Mononuclear cell (primary cell): ENCODE data around the gene XBP1. TPM values are rescaled to one million over a fixed set of nuclear protein-coding genes. Genes with fewer than 3 reads are reported as not detected.

Experiments
- H3K27me3 ChIP-seq: 2 replicates; pipeline ENCODE4 v1.6.0; 2011; ENCODE audit warnings: low read length, control low read depth; ENCODE audit not compliant: insufficient read depth
- H3K4me1 ChIP-seq: 2 replicates; pipeline ENCODE4 v1.5.1; 2011; ENCODE audit warnings: mild to moderate bottlenecking, low read length, control low read depth; ENCODE audit not compliant: insufficient read depth
- H3K4me3 ChIP-seq: 2 replicates; pipeline ENCODE4 v1.5.1; 2011; ENCODE audit warnings: mild to moderate bottlenecking, low read length, moderate library complexity
- H3K9me3 ChIP-seq: 2 replicates; pipeline ENCODE4 v1.5.1; 2011; ENCODE audit warnings: low read depth, mild to moderate bottlenecking, control low read depth, low read length
- total RNA-seq: library from RNA; depleted of rRNA; stranded (reverse); fragments of >200 nt; gene quantifications from one replicate; pipeline ENCODE4 v1.2.3, GENCODE V29; 2012

The XBP1 gene
- total RNA-seq, 1 donor: 221 TPM

- H3K27me3 ChIP-seq: no peaks in the 10 kb centered on the region
- H3K9me3 ChIP-seq: no peaks in the 10 kb centered on the region
- peaks cover 21% of the 10 kb centered on the region for H3K4me1 ChIP-seq
- no peak overlapping the region for H3K4me3 ChIP-seq
Measured at GRCh38 chr22:28750471-28750881, 49.9 kb downstream of the XBP1 start.

Other genes with a start within 250 kb of the XBP1 start
- 1.5 TPM for gene TTC28, start 120.7 kb downstream of the XBP1 start, total RNA-seq
- gene CHEK2, start 58.7 kb downstream of the XBP1 start, total RNA-seq: 5.1 TPM
- gene HSCB, start 58.5 kb downstream of the XBP1 start, total RNA-seq: 8.3 TPM
- gene CCDC117, start 27.9 kb downstream of the XBP1 start, total RNA-seq: 26.3 TPM
- gene ZNRF3, start 83.0 kb upstream of the XBP1 start, total RNA-seq: 0.52 TPM